Measurements from ENCODE around the gene CNTNAP2. TPM values are rescaled to one million over a fixed set of nuclear protein-coding genes. Genes with fewer than 3 reads are reported as not detected.

The CNTNAP2 gene
- total RNA-seq, 1 donor from 2014 or later = 1.9 TPM

DNA sequence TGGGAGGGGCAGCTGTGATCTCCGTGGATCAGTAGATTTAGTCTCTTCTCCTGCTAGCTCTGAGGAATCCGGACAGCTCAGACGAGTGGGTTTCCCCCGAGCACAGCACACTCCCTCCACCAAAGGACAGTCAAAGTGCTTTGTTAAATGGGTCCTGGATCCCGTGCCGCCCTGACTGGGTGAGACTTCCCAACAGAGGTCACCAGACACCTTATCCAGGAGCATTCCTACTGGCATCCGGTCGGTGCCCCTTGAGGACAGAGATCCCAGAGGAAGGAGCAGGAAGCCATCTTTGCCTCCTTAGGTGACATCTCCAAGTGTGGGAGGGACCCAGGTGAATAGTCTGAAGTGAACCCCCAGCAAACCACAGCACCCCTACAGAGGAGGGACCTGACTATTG lies 1148.9 kb downstream of the CNTNAP2 start:
- DNase-seq = no peak

- DNase-seq = no peak
Measured at GRCh38 chr7:147276106-147276505, 1159.5 kb downstream of the CNTNAP2 start.

GRCh38 chr7:147276783-147277370 lies 1160.3 kb downstream of the CNTNAP2 start:
- peak; percentile 20 for DNase-seq

- DNase-seq = no peak
Measured at GRCh38 chr7:147279514-147279913, 1162.9 kb downstream of the CNTNAP2 start.

- peak; percentile 8 for DNase-seq
Measured at GRCh38 chr7:147279964-147280374, 1163.4 kb downstream of the CNTNAP2 start.

GRCh38 chr7:147282204-147282603 lies 1165.6 kb downstream of the CNTNAP2 start:
- DNase-seq = no peak

- no peak for DNase-seq
Measured at GRCh38 chr7:147296201-147296600, 1179.6 kb downstream of the CNTNAP2 start.

- no peak for DNase-seq
Measured at GRCh38 chr7:147296986-147297385, 1180.4 kb downstream of the CNTNAP2 start.

DNA sequence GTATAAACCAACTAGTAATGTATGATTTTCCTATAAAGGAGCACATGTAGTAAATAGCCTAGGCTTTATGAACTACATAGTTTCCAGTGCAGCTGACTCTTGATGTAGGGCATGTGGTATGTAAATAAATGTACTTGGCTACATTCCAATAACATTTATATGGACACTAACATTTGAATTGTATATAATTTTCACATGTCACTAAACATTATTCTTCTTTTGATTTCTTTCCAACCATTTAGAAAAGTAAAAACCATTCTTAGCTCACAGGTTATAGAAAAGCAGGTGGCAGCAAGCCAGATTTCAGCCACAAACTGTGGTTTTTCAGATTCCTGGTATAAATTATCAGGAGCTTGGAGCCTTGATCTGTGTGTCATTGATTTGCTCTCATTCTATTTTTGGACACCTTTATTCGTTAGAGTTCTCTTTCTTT lies 1182.0 kb downstream of the CNTNAP2 start:
- DNase-seq = peak; percentile 34

DNA sequence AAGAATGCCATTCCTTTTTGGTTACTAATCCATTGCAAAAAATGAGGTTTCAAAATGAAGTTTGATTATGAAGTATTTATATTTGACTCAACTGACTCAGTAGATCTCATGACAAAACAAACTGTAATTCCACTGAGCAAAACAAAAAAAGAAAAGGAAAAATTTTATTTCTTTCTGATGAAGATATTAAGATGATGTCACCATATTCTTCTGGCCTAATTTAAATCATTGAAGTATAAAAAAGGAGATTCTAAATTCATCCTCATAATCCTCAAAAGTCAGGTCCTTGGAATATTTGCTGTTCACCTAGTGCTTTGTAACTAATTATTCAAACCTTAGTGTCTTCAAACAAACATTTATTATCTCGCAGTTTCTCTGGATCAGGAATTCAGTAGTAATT lies 1183.7 kb downstream of the CNTNAP2 start:
- no peak for DNase-seq

- DNase-seq = no peak
Measured at GRCh38 chr7:147304376-147304775, 1187.8 kb downstream of the CNTNAP2 start.

GRCh38 chr7:147305827-147306226 lies 1189.2 kb downstream of the CNTNAP2 start:
- DNase-seq = no peak

DNA sequence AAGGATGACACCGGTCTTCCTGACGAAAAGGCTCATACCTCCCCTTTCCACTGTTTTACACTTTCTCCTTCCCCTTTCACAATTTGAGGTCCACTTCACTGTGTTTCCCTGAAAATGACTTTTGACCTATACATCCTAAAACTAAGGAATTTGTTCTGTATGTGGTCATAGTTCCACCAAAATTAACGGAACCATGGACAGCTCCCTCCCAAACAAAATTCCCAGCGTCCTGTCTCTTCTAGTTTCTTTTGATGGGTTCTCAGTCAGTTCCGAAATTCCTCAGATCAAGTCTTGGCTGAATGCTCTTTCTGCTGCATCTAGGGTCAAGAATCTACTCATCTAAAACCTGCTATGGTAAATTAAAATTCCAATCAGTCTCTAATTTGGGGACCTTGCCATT lies 1191.9 kb downstream of the CNTNAP2 start:
- DNase-seq = peak; percentile 15

DNA sequence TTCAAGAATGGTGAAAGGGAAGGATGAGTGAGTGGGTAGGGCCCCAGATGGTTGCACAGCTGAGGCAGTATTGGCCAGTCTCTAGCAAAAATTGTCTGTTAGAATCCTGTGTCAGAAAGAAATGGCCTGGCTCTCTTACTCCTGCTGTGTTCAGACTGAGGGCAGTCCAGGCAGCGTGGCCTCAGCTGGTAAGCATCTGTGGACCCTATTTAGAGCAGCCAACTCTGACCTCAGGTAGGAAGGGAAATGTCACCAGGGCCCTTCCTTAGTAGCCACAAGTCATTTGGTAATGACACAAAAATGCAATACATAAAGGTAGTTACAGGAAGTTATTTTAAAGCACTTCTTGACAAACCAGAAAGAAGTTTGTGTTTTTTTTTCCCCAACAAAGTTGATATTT lies 1194.7 kb downstream of the CNTNAP2 start:
- no peak for DNase-seq

GRCh38 chr7:147321504-147321903 lies 1204.9 kb downstream of the CNTNAP2 start:
- no peak for DNase-seq

DNA sequence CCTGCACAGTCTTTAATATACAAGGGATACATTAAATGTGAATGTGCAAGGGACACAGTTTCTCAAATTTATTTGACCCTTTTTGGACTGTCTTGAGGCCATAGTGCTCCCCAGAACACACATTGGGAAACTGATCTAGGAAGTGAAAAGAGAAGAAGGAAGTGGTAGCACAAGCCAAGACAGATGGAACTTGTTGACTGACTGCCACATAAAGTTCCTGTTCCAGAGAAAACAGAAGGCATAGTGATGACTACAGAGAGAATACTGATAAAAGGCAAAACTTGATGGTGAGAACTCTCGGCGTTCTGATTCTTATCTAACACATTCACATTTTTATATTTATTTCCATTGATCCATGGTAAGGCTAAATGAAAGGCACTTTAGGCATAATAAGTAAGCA lies 1216.4 kb downstream of the CNTNAP2 start:
- no peak for DNase-seq

DNA sequence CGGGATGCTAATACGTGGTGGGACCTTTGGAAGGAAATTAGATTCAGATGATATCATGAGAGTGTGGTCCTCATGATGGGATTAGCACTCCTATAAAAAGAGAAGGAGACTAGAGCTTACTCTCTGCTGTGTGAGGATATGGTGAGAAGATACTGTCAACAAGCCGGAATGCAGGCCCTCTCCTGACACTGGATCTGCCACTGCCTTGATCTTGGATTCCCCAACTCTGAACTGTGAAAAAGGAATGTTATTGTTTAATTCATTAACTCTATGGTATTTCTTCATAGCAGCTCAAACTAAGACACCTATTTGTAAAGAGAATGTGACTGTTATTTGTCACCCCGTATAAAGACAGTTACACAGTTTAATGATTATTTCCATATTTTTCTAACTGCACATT lies 1246.5 kb downstream of the CNTNAP2 start:
- DNase-seq = peak; percentile 17

GRCh38 chr7:147376192-147376591 lies 1259.6 kb downstream of the CNTNAP2 start:
- no peak for DNase-seq

DNA sequence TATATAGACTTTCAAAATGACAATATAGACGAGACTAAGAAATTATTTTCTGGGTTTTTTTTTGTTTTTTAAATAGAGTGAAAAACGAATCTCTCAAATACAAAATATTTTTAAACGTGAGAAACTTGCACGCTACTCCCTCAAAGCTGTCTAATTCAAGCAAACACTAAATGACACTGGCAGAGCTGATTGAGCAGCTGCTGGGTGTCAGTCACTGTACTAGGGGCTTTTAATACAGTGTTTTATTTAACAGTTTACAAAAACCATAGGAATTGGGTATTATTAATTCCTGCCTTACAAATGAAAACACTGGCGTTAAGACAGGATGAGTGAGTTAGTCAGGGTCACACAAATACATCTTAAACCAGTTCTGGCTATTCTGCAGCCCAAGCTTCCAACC lies 1264.3 kb downstream of the CNTNAP2 start:
- peak; percentile 15 for DNase-seq

DNA sequence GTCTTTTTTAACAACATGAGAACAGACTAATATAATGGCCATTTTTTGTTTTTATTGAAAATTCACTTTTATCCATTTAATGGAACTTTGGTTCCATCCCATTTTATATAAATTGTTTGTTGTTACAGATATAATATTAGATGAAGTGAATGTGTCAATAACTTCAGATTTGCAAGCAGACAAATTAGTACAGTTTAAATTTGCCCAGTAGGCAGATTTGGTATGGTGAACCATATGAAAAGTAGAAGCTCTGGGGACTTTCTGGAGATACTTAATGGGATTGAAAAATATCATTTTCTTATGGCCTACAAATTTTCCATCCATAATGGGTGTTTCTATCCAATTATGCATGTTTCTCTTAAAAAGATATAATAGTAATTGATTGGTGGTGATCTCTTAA lies 1277.7 kb downstream of the CNTNAP2 start:
- DNase-seq = no peak

GRCh38 chr7:147400221-147400689 lies 1283.7 kb downstream of the CNTNAP2 start:
- DNase-seq = peak; percentile 12

DNA sequence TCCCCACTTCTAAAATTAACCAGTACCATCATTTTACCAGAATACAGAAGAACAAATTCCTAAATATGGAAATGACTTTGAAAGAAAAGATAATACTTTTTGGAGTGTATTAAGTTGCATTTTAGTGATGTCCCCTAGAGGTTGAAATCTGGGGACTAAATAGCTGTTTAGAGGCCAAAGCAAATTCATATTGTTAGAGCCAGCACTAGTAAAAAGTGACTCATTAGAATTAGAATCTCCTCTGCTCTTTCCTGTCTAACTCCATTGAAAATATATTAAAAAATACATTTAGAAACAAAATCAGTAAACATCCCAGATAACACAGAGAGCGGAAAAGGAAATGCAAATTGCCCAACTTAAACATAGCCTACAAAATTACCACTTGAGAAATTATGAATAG lies 1284.3 kb downstream of the CNTNAP2 start:
- no peak for DNase-seq

DNA sequence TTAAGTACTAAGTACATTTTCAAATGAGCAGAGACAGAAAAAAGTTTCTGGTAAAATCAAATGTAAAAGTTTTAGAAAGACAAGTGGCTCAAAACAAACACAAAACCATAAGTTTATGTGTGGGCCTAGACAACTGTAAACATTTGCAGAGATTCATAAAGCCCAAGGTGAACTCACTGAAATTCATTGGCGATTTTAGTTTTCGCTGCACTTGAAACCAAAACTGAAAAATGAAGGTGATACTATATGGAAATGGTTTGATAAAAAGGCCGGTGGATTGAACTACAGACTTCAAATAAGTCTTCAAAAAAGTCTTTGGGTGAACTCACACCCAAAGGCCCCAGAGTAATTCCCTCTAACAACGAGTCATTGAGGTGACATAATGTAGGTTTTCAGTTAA lies 1289.0 kb downstream of the CNTNAP2 start:
- no peak for DNase-seq

- DNase-seq = no peak
Measured at GRCh38 chr7:147406521-147407135, 1290.0 kb downstream of the CNTNAP2 start.

Data from tongue (tissue), 2 donors.